Amniotic stem cell (primary cell): ENCODE data around the gene MT1M.
"Not testable (repeated sequence)": the region's sequence is repeated elsewhere in the genome, so short reads cannot be mapped to it uniquely, and the experiment has no call there.

Source experiments
- DNase-seq: peaks from one replicate; lab custom pipeline; 2025; lab: John Stamatoyannopoulos, UW

MT1M gene

DNA sequence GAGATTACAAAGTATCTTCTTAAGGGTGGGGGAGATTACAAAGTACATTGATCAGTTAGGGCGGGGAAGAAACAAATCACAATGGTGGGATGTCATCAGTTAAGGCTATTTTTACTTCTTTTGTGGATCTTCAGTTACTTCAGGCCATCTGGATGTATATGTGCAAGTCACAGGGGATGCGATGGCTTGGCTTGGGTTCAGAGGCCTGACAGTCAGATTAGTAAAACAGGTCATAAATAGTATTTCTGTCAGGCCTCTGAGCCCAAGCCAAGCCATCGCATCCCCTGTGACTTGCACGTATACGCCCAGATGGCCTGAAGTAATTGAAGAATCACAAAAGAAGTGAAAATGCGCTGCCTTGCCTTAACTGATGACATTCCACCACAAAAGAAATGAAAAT is 42.1 kb downstream of the MT1M start:
- DNase-seq = not testable (repeated sequence)

GRCh38 chr16:56675685-56676210 is 43.3 kb downstream of the MT1M start:
- DNase-seq = no peak

- DNase-seq = no peak
These were observed 45.0 kb downstream of the MT1M start for GRCh38 chr16:56677474-56677873.

DNA sequence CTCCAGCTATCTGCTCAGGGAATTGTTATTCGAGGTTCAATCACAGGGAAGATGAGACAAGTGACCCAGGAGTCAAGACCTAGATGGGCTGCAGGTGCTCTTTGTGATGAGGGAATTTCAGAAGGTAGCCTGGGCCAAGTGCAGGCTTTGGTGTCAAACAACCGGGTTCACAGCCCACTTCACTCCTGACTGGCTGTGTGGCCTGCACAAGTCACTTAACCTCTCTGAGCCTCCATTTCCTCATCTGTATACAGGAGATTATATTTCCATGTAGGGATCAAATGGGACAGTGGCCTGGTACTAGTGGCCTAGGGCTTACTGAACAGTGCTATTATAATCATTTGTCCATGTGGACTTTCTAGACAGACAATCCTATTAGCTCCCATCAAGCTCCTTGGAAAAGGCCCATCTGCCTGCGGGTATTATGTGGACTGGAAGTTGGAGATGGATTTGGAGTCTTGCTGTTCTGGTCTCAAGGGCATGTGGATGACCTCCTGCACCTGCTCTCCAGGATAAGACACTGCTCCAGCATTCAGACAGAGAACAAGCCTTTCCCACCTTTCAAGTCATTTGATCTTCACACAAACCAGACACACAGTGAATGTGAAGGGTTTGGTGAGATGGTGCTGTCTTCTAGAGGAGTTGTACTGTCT is 46.7 kb downstream of the MT1M start:
- DNase-seq = no peak

DNA sequence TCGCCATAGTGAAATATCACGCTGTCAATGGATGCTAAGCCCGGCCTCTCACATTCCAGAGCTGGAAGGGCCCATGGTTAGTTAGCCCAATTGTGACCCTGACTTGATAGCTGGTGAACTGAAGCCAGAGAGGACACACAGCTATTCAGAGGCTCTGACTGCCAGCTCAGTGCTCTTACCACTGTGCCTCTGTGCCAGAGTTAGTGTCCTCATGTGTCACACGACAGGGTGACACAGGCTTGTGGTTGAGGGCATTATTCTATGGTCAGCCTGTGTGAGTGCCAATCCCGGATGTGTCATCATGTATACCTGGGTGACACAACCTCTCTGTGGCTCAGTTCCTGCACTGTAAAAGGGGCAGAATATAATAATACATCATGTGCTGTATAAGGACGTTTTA is 47.4 kb downstream of the MT1M start:
- DNase-seq = no peak

DNA sequence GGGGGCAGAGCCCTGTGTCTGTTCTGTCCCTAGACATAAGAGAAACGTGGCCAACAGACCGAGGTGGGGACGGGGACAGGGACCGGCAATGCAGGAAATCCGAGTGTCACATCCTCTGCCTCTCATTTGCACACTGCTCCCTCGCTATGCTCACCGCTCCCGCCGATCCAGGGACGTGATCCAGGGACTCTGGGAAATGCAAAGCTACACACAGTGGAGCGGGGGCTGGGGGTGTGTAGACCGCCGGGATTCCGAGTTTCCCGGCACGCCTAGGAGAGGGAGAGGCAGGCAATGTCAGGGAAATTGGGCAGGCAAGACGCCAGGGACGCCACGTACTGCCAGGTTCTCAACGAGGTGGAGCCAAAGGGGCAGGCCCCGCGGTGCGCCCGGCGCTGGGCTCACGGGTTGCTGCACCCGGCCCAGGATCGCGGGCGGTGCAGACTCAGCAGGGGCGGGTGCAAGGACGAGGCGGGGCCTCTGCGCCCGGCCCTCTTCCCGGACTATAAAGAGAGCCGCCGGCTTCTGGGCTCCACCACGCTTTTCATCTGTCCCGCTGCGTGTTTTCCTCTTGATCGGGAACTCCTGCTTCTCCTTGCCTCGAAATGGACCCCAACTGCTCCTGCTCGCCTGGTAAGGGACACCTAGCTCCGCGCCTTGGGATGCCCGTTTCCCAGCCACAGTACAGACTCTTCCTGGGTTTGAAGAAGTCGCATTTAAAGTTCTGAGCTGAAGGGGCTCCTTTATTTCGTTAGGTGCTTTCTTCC is 49.7 kb downstream of the MT1M start, which contains the start of gene MT1X:
Gene MT1X, plus strand, starts transcription at position 532 of the 764 bp plus-strand sequence. Its CDS starts 71 bp downstream, at position 603.
- peak; percentile 25 for DNase-seq

DNA sequence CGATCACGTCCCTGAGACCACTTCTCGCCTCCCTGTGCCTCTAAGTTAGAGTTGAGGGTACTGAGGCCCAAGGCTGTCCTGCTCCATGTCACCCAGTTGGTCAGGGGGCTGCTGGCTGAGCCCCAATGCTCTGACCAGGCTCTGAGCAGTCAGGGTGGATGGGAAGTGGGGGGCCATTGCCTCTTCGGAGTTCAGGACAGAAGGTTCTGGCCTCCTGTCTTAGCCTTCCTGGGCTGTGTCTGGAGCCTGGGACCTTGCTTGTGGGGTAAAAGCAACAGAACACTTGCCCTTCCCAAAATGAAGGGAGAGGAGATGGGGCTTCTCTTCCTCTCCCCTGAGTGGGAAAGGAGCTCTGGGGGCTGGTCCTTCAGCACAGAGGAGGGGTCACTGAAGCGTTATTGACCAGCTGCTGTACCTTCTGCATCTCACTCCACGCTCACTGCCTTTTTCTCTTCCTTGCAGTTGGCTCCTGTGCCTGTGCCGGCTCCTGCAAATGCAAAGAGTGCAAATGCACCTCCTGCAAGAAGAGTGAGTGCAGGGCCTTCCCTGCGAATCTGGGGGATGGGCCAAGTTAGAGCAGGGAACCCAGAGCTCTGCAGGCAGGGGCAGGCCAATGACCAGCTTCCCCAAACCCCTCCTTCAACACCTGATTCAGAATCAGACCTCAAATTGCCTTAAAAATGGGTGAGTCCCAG is 50.4 kb downstream of the MT1M start:
- DNase-seq = no peak
